ENCODE data around the gene LIG3.

LIG3 gene

GRCh38 chr17:35003778-35004177 lies 23.5 kb downstream of the LIG3 start:
- TF ChIP-seq CTCF (IDR thresholded peaks at IDR 0.05; ENCODE audit: unreplicated experiment in 3 of 3): no peak
- Mint-ChIP-seq H3K36me3 (ENCODE audit: low read depth) (peaks cover 67% of the 10 kb centered on the region), H3K27me3 (ENCODE audit: low read depth) (no peaks in the 10 kb centered on the region), H3K4me1 (no peaks in the 10 kb centered on the region), H3K4me3 (no peak overlapping the region), H3K9me3 (no peaks in the 10 kb centered on the region), H3K27ac (no peak overlapping the region)

GRCh38 chr17:35006345-35006744 lies 26.0 kb downstream of the LIG3 start:
- H3K36me3 Mint-ChIP-seq (ENCODE audit: low read depth): peaks cover 70% of the 10 kb centered on the region
- H3K27ac Mint-ChIP-seq: no peak overlapping the region
- no peaks in the 10 kb centered on the region for H3K4me1 Mint-ChIP-seq
- no peak for TF ChIP-seq CTCF (IDR thresholded peaks at IDR 0.05; ENCODE audit: unreplicated experiment in 3 of 3)
- H3K27me3 Mint-ChIP-seq (ENCODE audit: low read depth): no peaks in the 10 kb centered on the region
- no peak overlapping the region for H3K4me3 Mint-ChIP-seq
- H3K9me3 Mint-ChIP-seq: no peaks in the 10 kb centered on the region

GRCh38 chr17:35006961-35007360 lies 26.6 kb downstream of the LIG3 start:
- TF ChIP-seq CTCF (IDR thresholded peaks at IDR 0.05; ENCODE audit: unreplicated experiment in 3 of 3): no peak
- H3K27ac Mint-ChIP-seq: no peak overlapping the region
- H3K4me3 Mint-ChIP-seq: no peak overlapping the region
- peaks cover 69% of the 10 kb centered on the region for H3K36me3 Mint-ChIP-seq (ENCODE audit: low read depth)
- H3K27me3 Mint-ChIP-seq (ENCODE audit: low read depth): no peaks in the 10 kb centered on the region
- H3K9me3 Mint-ChIP-seq: no peaks in the 10 kb centered on the region
- H3K4me1 Mint-ChIP-seq: no peaks in the 10 kb centered on the region

GRCh38 chr17:35010093-35010492 lies 29.8 kb downstream of the LIG3 start:
- Mint-ChIP-seq H3K9me3 (no peaks in the 10 kb centered on the region), H3K4me3 (no peak overlapping the region), H3K4me1 (no peaks in the 10 kb centered on the region), H3K36me3 (ENCODE audit: low read depth) (peaks cover 44% of the 10 kb centered on the region), H3K27ac (no peak overlapping the region), H3K27me3 (ENCODE audit: low read depth) (no peaks in the 10 kb centered on the region)
- TF ChIP-seq CTCF (IDR thresholded peaks at IDR 0.05; ENCODE audit: unreplicated experiment in 3 of 3): no peak

GRCh38 chr17:35011671-35012216 lies 31.4 kb downstream of the LIG3 start:
- no peak overlapping the region for H3K27ac Mint-ChIP-seq
- peaks cover 46% of the 10 kb centered on the region for H3K36me3 Mint-ChIP-seq (ENCODE audit: low read depth)
- TF ChIP-seq CTCF (IDR thresholded peaks at IDR 0.05; ENCODE audit: unreplicated experiment in 3 of 3): no peak
- H3K9me3 Mint-ChIP-seq: no peaks in the 10 kb centered on the region
- no peaks in the 10 kb centered on the region for H3K4me1 Mint-ChIP-seq
- H3K4me3 Mint-ChIP-seq: no peak overlapping the region
- H3K27me3 Mint-ChIP-seq (ENCODE audit: low read depth): no peaks in the 10 kb centered on the region

- Mint-ChIP-seq H3K4me3 (no peak overlapping the region), H3K27ac (no peak overlapping the region), H3K36me3 (ENCODE audit: low read depth) (peaks cover 25% of the 10 kb centered on the region), H3K4me1 (peaks cover 6% of the 10 kb centered on the region), H3K27me3 (ENCODE audit: low read depth) (no peaks in the 10 kb centered on the region), H3K9me3 (no peaks in the 10 kb centered on the region)
- TF ChIP-seq CTCF (IDR thresholded peaks at IDR 0.05; ENCODE audit: unreplicated experiment in 3 of 3): no peak
These were observed 36.1 kb downstream of the LIG3 start for GRCh38 chr17:35016369-35016768.

Data from nephron (organoid).